HTR-8/SVneo (cell line): ENCODE data around the gene DDN.

Source experiments
- DNase-seq: peaks from one replicate; pipeline ENCODE4 v3.0.0; 2011; ENCODE audit warnings: low spot score, mixed read lengths; ENCODE audit not compliant: insufficient read length
- FAIRE-seq: peaks from 2 replicates; lab custom pipeline; 2011; peaks lifted over from hg19 to GRCh38; lab: Jason Lieb, UNC

Gene DDN

DNA sequence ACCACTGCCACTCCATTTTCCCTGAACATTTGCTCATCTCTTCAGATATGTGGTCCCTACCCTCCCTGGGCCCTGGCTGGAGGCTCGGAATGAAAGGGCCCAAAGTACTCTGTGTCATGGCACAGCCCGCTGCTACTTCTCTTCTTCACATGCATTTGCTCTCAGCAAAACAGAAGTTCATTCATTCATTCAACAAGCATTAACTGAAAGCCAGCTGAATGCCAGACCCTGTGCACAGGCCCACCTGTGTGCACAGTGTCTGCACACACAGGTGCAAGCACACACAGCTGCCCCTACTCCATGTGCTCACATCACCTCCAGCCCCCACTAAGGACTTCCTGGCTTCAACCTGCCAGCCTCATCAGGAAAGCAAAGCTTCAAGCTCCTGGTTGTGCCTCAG lies 13.3 kb downstream of the DDN start:
- FAIRE-seq (no peak), DNase-seq (no peak)

GRCh38 chr12:48985475-48985897 lies 13.7 kb downstream of the DDN start:
- FAIRE-seq: no peak

DNA sequence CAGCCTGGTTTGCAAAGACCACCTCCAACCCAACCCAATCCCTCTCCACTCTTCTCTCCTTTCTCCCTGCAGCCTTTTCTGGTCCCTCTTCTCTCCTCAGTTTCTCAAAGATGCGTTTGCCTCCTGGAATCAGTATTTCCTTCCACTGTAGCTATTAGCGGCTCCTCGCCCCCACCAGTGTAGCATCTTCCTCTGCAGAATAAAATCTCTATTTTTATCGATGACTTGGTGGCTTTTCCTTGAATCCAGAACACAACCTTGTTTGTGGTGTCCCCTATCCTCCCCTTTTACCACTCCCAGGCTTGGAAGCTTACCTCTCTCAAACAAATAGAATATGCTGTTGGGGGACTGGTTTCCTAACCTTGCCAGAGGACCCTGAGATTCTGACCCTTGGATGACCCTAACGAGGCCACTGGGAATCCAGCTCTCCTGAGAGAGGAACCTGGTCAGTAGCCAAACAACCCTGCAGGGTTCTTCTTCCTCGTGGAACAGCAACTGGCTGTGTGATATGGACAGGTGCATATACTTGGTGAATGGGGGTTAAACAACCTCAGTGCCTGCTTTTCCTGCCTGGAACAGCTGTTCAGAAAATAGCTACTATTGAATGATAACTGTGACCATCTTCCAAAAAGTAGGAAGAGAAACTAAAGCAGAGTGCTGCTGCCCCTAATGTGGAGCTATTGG lies 16.6 kb downstream of the DDN start:
- DNase-seq (no peak), FAIRE-seq (no peak)

More at GRCh38 chr12:48985475-48985897, 13.7 kb downstream of the DDN start:
- DNase-seq: no peak

DNA sequence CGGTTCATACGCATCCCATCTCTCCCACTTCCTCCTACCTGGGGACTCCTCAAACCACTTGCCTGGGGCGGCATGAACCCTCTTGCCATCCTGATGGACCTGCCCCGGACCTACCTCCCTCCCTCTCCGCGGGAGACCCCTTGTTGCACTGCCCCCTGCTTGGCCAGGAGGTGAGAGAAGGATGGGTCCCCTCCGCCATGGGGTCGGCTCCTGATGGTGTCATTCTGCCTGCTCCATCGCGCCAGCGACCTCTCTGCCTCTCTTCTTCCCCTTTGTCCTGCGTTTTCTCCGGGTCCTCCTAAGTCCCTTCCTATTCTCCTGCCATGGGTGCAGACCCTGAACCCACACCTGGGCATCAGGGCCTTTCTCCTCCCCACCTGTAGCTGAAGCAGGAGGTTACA lies 17.4 kb downstream of the DDN start:
- FAIRE-seq: no peak
- DNase-seq: no peak

DNA sequence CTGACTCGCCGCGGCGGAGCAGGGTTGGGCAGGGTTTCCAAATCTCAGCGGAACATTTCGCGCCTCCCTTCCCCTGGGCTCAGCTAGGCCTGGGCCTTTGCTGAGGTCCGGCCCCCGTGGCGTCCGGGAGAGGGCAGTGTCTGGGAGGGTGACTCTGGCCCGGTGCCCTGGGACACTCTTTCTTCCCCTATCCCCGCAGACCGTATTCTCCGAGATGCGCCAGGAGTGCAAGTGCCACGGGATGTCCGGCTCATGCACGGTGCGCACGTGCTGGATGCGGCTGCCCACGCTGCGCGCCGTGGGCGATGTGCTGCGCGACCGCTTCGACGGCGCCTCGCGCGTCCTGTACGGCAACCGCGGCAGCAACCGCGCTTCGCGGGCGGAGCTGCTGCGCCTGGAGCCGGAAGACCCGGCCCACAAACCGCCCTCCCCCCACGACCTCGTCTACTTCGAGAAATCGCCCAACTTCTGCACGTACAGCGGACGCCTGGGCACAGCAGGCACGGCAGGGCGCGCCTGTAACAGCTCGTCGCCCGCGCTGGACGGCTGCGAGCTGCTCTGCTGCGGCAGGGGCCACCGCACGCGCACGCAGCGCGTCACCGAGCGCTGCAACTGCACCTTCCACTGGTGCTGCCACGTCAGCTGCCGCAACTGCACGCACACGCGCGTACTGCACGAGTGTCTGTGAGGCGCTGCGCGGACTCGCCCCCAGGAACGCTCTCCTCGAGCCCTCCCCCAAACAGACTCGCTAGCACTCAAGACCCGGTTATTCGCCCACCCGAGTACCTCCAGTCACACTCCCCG lies 18.0 kb downstream of the DDN start:
- DNase-seq: no peak
- FAIRE-seq: no peak

GRCh38 chr12:48980389-48980952 lies 18.7 kb downstream of the DDN start:
- no peak for FAIRE-seq
- DNase-seq: no peak

GRCh38 chr12:48979602-48980388 lies 19.4 kb downstream of the DDN start:
- no peak for DNase-seq
- no peak for FAIRE-seq

DNA sequence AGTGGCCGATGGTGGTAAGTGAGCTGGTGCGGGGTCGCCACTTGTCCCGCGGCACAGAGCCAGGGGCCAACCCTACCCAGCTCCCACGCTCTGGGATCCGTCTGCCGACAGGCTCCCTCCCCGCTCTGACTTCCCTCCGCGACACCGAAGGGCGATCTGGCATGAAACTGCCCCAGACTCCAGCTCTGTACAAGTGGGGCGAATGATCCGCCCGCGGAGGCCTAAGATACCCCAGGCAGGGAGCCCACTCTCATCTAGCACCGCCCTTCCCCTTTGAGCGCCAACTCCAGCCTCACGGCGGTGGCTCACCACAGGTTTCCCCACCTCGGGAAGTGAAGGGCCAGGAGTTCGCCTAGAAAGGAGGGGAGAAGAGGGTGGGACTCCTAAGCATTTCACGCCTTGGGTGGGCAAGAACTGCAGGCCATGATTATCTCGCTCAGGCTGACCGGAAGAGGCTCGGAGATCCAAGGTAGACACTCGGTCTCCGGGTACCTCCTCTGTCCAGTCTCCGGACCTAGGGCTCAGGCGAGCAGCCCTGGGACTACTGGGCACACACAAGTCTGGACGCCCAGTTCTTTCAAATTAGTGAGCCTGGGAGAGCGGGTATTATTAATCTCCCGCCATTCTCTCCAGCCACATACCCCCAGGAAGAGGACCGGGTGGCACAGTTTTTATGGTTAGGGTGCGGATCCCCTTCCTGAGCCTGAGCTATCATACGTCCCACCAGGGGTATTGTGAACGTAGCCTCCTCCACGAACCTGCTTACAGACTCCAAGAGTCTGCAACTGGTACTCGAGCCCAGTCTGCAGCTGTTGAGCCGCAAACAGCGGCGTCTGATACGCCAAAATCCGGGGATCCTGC lies 20.2 kb downstream of the DDN start:
- DNase-seq: no peak
- FAIRE-seq: no peak

GRCh38 chr12:48978291-48978740 lies 20.9 kb downstream of the DDN start, which contains the start of gene WNT1:
Gene WNT1, plus strand, starts transcription at chr12:48978322. Its CDS starts 329 bp downstream, at chr12:48978651.
- DNase-seq (no peak), FAIRE-seq (no peak)

DNA sequence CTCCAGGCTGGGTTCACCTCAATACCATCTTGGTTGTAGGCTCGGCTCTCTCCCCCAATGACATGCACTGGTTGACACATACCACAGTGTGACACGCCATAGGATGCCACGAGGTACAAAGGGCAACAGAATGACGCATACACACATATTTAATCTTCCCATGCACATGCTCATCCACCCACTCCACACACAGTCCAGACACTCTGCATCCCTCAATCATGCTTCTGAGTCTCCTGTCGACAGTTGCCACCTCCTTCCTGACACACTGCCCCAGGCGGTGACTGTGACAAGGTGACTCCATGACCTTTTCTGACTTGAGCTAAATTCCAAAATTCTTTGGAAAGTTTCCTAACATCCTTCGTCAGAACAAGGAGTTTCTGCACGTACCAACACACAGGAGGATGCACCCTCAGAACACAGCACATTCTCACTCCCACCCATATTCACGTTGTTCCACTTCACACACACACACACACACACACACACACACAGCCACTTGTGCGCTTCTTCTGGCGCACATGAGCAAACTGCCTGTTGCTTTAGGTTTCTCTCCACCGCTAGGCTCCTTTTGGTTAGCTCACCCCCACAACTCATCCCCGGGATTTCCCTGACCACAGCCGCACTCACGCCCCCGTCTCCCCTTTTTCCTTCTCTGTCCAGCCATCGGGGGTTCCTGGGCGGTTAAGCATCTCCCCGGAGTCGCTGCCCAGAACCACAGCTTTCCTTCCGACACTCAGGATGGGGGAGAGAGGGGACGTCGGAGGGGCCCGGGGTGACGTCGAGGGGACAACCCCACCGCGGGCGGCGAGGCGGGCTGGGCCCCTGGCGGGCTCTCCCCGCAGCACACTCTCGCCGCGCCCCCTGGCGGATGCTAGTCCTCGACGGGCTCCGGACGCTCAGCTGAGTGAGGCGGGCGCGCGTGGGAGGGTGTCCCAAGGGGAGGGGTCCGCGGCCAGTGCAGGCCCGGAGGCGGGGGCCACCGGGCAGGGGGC lies 21.6 kb downstream of the DDN start:
- DNase-seq (no peak), FAIRE-seq (peak; percentile 77)

DNA sequence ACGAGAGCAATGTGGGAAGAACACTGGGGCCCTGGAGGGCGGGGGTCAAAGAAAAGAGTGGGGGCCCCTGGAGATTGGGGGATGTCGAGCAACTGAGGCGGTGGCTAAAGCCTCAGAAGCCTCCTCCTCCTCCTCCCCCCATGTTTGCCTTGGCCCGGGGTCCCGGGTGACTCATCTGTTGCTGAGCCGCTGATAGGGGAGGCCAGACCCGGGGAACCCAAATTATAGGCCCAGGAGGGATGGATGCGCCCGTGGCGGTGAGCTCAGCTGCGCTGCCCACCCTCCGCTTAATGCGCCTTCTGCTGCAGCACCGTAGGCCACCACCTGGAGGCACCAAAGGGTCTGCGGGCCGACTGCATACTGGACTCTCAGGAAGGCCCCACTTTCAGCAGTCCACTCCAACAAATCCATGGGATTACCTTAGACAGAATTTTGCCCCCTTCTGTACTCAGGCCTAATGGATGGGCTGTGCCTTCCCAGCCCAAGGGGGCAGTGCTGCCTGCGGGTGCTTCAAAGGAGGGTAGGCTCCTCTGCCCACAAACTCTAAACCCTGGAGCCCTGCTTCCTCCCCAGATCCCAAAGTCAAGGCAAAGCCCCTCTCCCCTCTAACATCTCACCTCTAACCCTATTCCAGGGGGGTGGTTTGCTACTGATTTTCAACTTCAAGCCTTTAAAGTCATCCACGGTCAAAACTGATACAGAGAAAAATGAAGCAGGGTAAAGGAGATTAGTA lies 25.1 kb downstream of the DDN start:
- FAIRE-seq: no peak
- no peak for DNase-seq

DNA sequence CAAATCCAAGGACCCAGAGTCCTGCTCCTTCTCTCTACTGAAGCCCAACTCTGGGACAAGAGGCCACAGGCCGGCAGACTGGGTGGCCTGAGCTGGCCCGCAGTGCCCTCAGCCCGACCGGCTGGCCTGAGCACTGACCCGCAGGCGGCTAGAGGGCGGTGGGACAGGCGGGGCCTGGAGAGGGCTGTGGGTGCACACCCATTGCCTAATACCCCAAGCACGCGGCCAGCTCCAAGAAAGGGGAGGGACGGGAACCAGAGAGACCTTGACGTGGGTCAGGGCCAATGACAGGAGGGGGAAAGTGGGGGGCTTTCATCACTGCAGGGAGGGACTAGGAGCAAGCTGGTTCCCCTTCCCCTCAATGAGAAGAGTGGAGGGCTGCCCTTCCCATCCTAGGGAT lies 25.6 kb downstream of the DDN start:
- FAIRE-seq: no peak

GRCh38 chr12:48972952-48973483 lies 26.2 kb downstream of the DDN start:
- FAIRE-seq: no peak
- no peak for DNase-seq

More for the DNA sequence above, 25.6 kb downstream of the DDN start:
- no peak for DNase-seq

- DNase-seq (no peak), FAIRE-seq (no peak)
Measured at GRCh38 chr12:48972213-48972951, 26.8 kb downstream of the DDN start.

DNA sequence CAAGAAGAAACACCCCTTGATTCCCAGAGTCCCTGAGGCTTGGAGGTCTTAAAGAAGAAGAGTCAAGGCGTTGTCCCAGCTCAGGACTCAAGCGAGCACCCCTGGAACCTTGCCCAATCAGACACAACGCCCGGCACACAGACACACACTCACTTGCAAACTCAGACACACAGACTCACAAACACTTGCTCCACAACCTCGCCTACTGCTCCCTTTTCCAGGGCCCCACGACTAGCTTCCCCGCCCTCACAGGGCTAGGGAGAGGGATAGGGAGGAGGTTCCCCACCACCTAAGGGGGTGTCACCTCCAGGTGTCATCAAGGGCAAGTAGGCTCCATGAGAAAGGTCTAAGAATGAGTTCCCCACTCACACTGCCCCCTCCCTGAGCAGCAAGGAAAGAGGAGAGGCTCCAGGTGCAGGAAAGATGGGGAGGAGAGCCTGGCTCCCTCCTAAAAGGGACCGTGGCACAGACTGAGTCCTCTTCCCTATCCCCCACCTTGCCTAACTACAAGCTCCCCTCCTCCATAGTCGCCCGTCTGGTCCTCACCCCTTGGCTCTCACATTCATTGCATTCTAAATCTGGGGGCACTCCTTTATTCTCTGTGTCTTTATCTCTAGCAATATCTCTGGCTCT lies 28.4 kb downstream of the DDN start:
- FAIRE-seq (no peak), DNase-seq (no peak)
